HG03045 (cell line): ENCODE measurements around the gene RNF214.
"Not testable (repeated sequence)": the region's sequence is repeated elsewhere in the genome, so short reads cannot be mapped to it uniquely, and the experiment has no call there.

Experiments
- ATAC-seq: cut with Tn5 transposase; IDR thresholded peaks from one replicate; pipeline ENCODE4 v1.9.1; 2021; ENCODE audit warnings: mild to moderate bottlenecking, moderate library complexity; ENCODE audit not compliant: unreplicated experiment

The RNF214 gene

GRCh38 chr11:117197516-117198456 lies 34.7 kb upstream of the RNF214 start:
- ATAC-seq = no peak

- ATAC-seq = no peak
Observed at GRCh38 chr11:117198613-117199012, 33.9 kb upstream of the RNF214 start.

- ATAC-seq = no peak
Observed at GRCh38 chr11:117199053-117199915, 33.2 kb upstream of the RNF214 start, which contains the start of gene TAGLN. Gene TAGLN, plus strand, starts transcription at chr11:117199370. Its CDS starts 3,644 bp downstream, at chr11:117203014.

GRCh38 chr11:117199916-117200812 lies 32.3 kb upstream of the RNF214 start:
- no peak for ATAC-seq

- ATAC-seq = no peak
Observed at GRCh38 chr11:117200813-117201657, 31.4 kb upstream of the RNF214 start.

- ATAC-seq = no peak
Observed at GRCh38 chr11:117201658-117202305, 30.7 kb upstream of the RNF214 start.

GRCh38 chr11:117202386-117203068 lies 29.9 kb upstream of the RNF214 start:
- no peak for ATAC-seq

GRCh38 chr11:117203069-117203407 lies 29.4 kb upstream of the RNF214 start:
- ATAC-seq = no peak

- ATAC-seq = no peak
Observed at GRCh38 chr11:117204283-117205080, 28.0 kb upstream of the RNF214 start.

GRCh38 chr11:117205211-117205818 lies 27.2 kb upstream of the RNF214 start:
- no peak for ATAC-seq

- not testable (repeated sequence) for ATAC-seq
Observed at GRCh38 chr11:117206111-117206510, 26.4 kb upstream of the RNF214 start.

- not testable (repeated sequence) for ATAC-seq
Observed at GRCh38 chr11:117206859-117207258, 25.6 kb upstream of the RNF214 start.

GRCh38 chr11:117207481-117207880 lies 25.0 kb upstream of the RNF214 start:
- not testable (repeated sequence) for ATAC-seq

GRCh38 chr11:117208710-117209109 lies 23.8 kb upstream of the RNF214 start:
- ATAC-seq = not testable (repeated sequence)

- not testable (repeated sequence) for ATAC-seq
Observed at GRCh38 chr11:117209351-117210125, 22.9 kb upstream of the RNF214 start.

GRCh38 chr11:117210620-117211019 lies 21.9 kb upstream of the RNF214 start:
- no peak for ATAC-seq
